A549 (cell line): ENCODE results near the gene TNRC6C.

ENCODE experiments used
- CEBPB ChIP-seq, 2 experiments: fragments of >200 bp in 1 of 2; sonication (Bioruptor Twin) in 1 of 2; formaldehyde crosslinking in 1 of 2; IDR thresholded peaks; 2 replicates each; pipeline ENCODE4 v1.6.1; 2012 to 2016
- JUN ChIP-seq, 2 experiments: fragments of >200 bp; sonication (Bioruptor Twin); formaldehyde crosslinking; IDR thresholded peaks; 2 replicates in 1 of 2; 3 replicates in 1 of 2; pipeline ENCODE4 v1.6.1; 2016 to 2017
- RAD21 ChIP-seq, 2 experiments: fragments of >200 bp in 1 of 2; sonication (Bioruptor Twin) in 1 of 2; formaldehyde crosslinking in 1 of 2; IDR thresholded peaks in 1 of 2; conservative IDR thresholded peaks in 1 of 2; 2 replicates in 1 of 2; 3 replicates in 1 of 2; pipeline ENCODE4 v1.6.1; 2012 to 2018; ENCODE audit warnings: inconsistent platforms in 1 of 2
- SREBF2 ChIP-seq: fragments of 450-650 bp; IDR thresholded peaks from 2 replicates; pipeline ENCODE4 v1.6.1; 2014; ENCODE audit warnings: mild to moderate bottlenecking, moderate library complexity
- TF ChIP-seq, protein P1 (sequence below): fragments of >200 bp; sonication (Bioruptor Twin); formaldehyde crosslinking; IDR thresholded peaks from 3 replicates; pipeline ENCODE4 v1.5.1; 2016
- TF ChIP-seq, protein P2 (sequence below): fragments of >200 bp; sonication (Bioruptor Twin); formaldehyde crosslinking; IDR thresholded peaks from 3 replicates; pipeline ENCODE4 v1.6.1; 2016
- TF ChIP-seq, protein P3 (sequence below): IDR thresholded peaks from 2 replicates; pipeline ENCODE4 v1.6.1; 2012

DNA sequence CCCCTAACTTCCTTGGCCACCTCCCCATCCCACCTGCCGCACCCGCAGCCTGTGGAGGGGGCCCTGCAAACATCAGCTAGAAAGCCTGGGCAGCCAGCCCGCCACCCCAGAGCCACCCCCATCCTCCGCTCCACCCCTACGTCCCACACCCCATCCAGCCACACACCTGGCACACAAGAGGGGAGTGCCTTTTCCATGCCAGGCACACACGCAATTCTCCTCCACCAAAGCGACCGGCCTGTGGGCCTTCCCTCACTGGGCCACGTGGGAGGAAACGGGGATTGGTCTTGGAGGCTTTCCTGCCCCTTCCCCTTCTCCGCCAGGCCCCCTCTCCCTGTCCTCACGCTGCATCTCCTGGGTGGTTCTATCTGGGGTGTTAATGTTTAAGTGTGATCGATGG, 48.7 kb upstream of the TNRC6C start:
- TF ChIP-seq RAD21 (conservative IDR thresholded peaks at IDR 0.05 in 1 of 2, IDR thresholded peaks at IDR 0.05 in 1 of 2) (no peak), CEBPB (IDR thresholded peaks at IDR 0.05) (no peak), SREBF2 (no peak), JUN (IDR thresholded peaks at IDR 0.05) (no peak)
- TF ChIP-seq, protein P1, sequence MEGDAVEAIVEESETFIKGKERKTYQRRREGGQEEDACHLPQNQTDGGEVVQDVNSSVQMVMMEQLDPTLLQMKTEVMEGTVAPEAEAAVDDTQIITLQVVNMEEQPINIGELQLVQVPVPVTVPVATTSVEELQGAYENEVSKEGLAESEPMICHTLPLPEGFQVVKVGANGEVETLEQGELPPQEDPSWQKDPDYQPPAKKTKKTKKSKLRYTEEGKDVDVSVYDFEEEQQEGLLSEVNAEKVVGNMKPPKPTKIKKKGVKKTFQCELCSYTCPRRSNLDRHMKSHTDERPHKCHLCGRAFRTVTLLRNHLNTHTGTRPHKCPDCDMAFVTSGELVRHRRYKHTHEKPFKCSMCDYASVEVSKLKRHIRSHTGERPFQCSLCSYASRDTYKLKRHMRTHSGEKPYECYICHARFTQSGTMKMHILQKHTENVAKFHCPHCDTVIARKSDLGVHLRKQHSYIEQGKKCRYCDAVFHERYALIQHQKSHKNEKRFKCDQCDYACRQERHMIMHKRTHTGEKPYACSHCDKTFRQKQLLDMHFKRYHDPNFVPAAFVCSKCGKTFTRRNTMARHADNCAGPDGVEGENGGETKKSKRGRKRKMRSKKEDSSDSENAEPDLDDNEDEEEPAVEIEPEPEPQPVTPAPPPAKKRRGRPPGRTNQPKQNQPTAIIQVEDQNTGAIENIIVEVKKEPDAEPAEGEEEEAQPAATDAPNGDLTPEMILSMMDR: no peak
- TF ChIP-seq, protein P2, sequence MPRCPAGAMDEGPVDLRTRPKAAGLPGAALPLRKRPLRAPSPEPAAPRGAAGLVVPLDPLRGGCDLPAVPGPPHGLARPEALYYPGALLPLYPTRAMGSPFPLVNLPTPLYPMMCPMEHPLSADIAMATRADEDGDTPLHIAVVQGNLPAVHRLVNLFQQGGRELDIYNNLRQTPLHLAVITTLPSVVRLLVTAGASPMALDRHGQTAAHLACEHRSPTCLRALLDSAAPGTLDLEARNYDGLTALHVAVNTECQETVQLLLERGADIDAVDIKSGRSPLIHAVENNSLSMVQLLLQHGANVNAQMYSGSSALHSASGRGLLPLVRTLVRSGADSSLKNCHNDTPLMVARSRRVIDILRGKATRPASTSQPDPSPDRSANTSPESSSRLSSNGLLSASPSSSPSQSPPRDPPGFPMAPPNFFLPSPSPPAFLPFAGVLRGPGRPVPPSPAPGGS: no peak
- TF ChIP-seq, protein P3, sequence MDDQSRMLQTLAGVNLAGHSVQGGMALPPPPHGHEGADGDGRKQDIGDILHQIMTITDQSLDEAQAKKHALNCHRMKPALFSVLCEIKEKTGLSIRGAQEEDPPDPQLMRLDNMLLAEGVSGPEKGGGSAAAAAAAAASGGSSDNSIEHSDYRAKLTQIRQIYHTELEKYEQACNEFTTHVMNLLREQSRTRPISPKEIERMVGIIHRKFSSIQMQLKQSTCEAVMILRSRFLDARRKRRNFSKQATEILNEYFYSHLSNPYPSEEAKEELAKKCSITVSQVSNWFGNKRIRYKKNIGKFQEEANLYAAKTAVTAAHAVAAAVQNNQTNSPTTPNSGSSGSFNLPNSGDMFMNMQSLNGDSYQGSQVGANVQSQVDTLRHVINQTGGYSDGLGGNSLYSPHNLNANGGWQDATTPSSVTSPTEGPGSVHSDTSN: no peak
